Measurements from ENCODE around the gene SLC25A40. TPM values are rescaled to one million over a fixed set of nuclear protein-coding genes. Genes with fewer than 3 reads are reported as not detected.
"Not testable (repeated sequence)": the region's sequence is repeated elsewhere in the genome, so short reads cannot be mapped to it uniquely, and the experiment has no call there.

The SLC25A40 gene
- total RNA-seq, 2 experiments from 2014 or later = 9.4 to 11.1 TPM

- no peak for TF ChIP-seq CTCF (IDR thresholded peaks at IDR 0.05)
- peak overlapping the region; percentile 98 for H3K27ac Mint-ChIP-seq
- Histone ChIP-seq H3K4me1 (ENCODE audit: insufficient read depth, low read length) (peaks cover 10% of the 10 kb centered on the region), H3K27me3 (ENCODE audit: control insufficient read depth in 1 of 2, insufficient read depth in 2 of 2, low read length in 2 of 2) (no peaks in the 10 kb centered on the region), H3K36me3 (ENCODE audit: insufficient read depth, low read length) (peaks cover 6% of the 10 kb centered on the region), H3K27ac (ENCODE audit: low read depth in 1 of 2, low read length in 2 of 2) (peak overlapping the region in 1 of 2 donors; percentile 25), H3K4me3 (ENCODE audit: low read length) (no peak overlapping the region), H3K9me3 (ENCODE audit: control insufficient read depth in 1 of 2, insufficient read depth in 1 of 2, low read length in 2 of 2) (peaks cover 9 to 10% of the 10 kb centered on the region in 2 experiments)
- H3K36me3 Mint-ChIP-seq (ENCODE audit: low read depth) = peaks cover 72% of the 10 kb centered on the region
- H3K4me1 Mint-ChIP-seq (ENCODE audit: low read depth) = peaks cover 45% of the 10 kb centered on the region
- H3K27me3 Mint-ChIP-seq = no peaks in the 10 kb centered on the region
- ChIA-PET POLR2A (interaction anchor here (1.6 kb wide), 1 partner anchor 655 kb away, joined by 5 read pairs; the partner anchor contains the start of gene TMEM243), CTCF (interaction anchor here (1.3 kb wide), 1 partner anchor 70 kb away, joined by 3 read pairs; no protein-coding TSS in a partner anchor)
- intact Hi-C loops (cut with DNase I, micrococcal nuclease) = loop anchor here (5.0 to 10.0 kb wide), 6 partner anchors 343 to 819 kb away; partner anchors contain the start of genes CROT (in 1 of the 2), ELAPOR2 (in 1 of the 2) and TMEM243 (in 1 of the 2)
- H3K9me3 Mint-ChIP-seq = peaks cover 8% of the 10 kb centered on the region
- peak overlapping the region; percentile 84 for H3K4me3 Mint-ChIP-seq
- peak in 3 of 14 experiments; percentile 25 to 53 (median 37) for DNase-seq
- ATAC-seq (ENCODE audit: poor library complexity) = no peak
Measured at GRCh38 chr7:87874066-87874465, 2.1 kb downstream of the SLC25A40 start.

GRCh38 chr7:87873328-87873727 is 2.8 kb downstream of the SLC25A40 start:
- H3K9me3 ChIP-seq (ENCODE audit: control insufficient read depth in 1 of 2, insufficient read depth in 1 of 2, low read length in 2 of 2); H3K4me3 ChIP-seq (ENCODE audit: low read length); DNase-seq; ATAC-seq (ENCODE audit: poor library complexity); POLR2A ChIA-PET; H3K27ac ChIP-seq (ENCODE audit: low read depth in 1 of 2, low read length in 2 of 2); H3K27me3 ChIP-seq (ENCODE audit: control insufficient read depth in 1 of 2, insufficient read depth in 2 of 2, low read length in 2 of 2); H3K27me3 Mint-ChIP-seq; CTCF ChIA-PET; H3K9me3 Mint-ChIP-seq; H3K4me1 ChIP-seq (ENCODE audit: insufficient read depth, low read length): not testable (repeated sequence)
- Mint-ChIP-seq H3K4me3 (peak overlapping the region; percentile 84), H3K4me1 (ENCODE audit: low read depth) (peaks cover 42% of the 10 kb centered on the region), H3K36me3 (ENCODE audit: low read depth) (peaks cover 79% of the 10 kb centered on the region), H3K27ac (peak overlapping the region; percentile 98)
- H3K36me3 ChIP-seq (ENCODE audit: insufficient read depth, low read length) = peaks cover 10% of the 10 kb centered on the region
- intact Hi-C loops (cut with DNase I, micrococcal nuclease) = loop anchor here (5.0 to 10.0 kb wide), 6 partner anchors 344 to 819 kb away; partner anchors contain the start of genes CROT (in 1 of the 2), ELAPOR2 (in 1 of the 2) and TMEM243 (in 1 of the 2)

- no peak for ATAC-seq (ENCODE audit: poor library complexity)
- CTCF ChIA-PET = no interaction called here
- Mint-ChIP-seq H3K36me3 (ENCODE audit: low read depth) (peaks cover 89% of the 10 kb centered on the region), H3K9me3 (peaks cover 8% of the 10 kb centered on the region), H3K4me3 (no peak overlapping the region), H3K4me1 (ENCODE audit: low read depth) (peaks cover 32% of the 10 kb centered on the region), H3K27me3 (no peaks in the 10 kb centered on the region), H3K27ac (no peak overlapping the region)
- intact Hi-C loops (cut with DNase I, micrococcal nuclease) = loop anchor here (5.0 to 10.0 kb wide), 6 partner anchors 345 to 818 kb away; partner anchors contain the start of genes CROT (in 1 of the 2), ELAPOR2 (in 1 of the 2) and TMEM243 (in 1 of the 2)
- no peaks in the 10 kb centered on the region for H3K27me3 ChIP-seq (ENCODE audit: control insufficient read depth in 1 of 2, insufficient read depth in 2 of 2, low read length in 2 of 2)
- no peak overlapping the region for H3K4me3 ChIP-seq (ENCODE audit: low read length)
- no peak overlapping the region for H3K27ac ChIP-seq (ENCODE audit: low read depth in 1 of 2, low read length in 2 of 2)
- DNase-seq = no peak
- peaks cover 19% of the 10 kb centered on the region for H3K36me3 ChIP-seq (ENCODE audit: insufficient read depth, low read length)
- peaks cover 9 to 10% of the 10 kb centered on the region in 2 experiments for H3K9me3 ChIP-seq (ENCODE audit: control insufficient read depth in 1 of 2, insufficient read depth in 1 of 2, low read length in 2 of 2)
- POLR2A ChIA-PET = no interaction called here
- H3K4me1 ChIP-seq (ENCODE audit: insufficient read depth, low read length) = peaks cover 7% of the 10 kb centered on the region
- TF ChIP-seq CTCF (IDR thresholded peaks at IDR 0.05) = no peak
Measured at GRCh38 chr7:87872346-87872745, 3.8 kb downstream of the SLC25A40 start.

Measured in CD4-positive, alpha-beta T cell (primary cell).